Measurements from ENCODE around the gene PVALEF. TPM values are rescaled to one million over a fixed set of nuclear protein-coding genes. Genes with fewer than 3 reads are reported as not detected.

PVALEF gene
- total RNA-seq, result not detected

DNA sequence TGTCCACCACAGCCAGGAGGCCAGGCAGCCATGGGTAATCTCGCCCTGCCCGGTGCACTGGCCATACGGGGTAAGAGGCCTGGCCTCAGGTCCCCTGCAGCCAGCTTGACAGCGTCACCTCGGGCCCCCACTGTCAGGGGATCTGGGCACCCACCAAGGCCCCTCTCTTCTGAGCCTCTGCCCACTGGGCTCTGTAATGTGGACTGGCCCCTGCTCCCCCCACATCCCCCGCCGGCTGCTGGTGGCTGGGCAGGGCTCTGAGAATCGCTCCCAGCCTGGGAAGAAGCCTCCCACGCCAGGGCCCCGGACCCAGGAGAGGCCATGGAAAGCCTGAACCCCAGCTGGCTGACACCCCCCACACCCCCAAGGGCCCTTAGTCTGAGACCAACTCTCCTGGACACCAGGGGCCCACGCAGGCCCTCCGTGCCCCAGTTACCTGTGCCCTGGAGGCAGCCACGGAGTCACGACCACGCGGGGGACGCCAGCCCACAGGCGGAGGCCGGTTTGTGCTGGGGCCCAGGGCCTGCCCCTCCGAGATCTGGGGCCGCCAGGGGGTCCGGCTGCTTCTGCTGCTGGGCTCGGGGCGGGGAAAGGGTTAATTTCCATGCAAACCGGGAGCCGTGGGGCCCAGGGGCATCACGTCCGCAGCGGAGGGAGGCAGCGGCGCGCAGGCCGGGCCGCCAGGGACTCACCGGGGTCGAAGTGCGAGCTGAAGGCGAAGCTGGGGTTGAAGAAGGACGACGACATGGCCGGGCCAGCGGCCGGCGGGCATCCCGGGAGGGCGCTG is at the start of gene PVALEF:
Gene PVALEF, plus strand, starts transcription at position 262 of the 787 bp plus-strand sequence. CDS start 15,720 bp downstream, outside the sequence.
- Mint-ChIP-seq H3K36me3 (no peaks in the 10 kb centered on the region), H3K9me3 (no peaks in the 10 kb centered on the region), H3K27ac (no peak within 1 kb of the TSS), H3K4me3 (no peak within 1 kb of the TSS), H3K4me1 (no peaks in the 10 kb centered on the region), H3K27me3 (peaks cover 18% of the 10 kb centered on the region)
- peak; percentile 33 for DNase-seq
- no peak for ATAC-seq (ENCODE audit: low read depth)
- POLR2A ChIA-PET, result no interaction called here

DNA sequence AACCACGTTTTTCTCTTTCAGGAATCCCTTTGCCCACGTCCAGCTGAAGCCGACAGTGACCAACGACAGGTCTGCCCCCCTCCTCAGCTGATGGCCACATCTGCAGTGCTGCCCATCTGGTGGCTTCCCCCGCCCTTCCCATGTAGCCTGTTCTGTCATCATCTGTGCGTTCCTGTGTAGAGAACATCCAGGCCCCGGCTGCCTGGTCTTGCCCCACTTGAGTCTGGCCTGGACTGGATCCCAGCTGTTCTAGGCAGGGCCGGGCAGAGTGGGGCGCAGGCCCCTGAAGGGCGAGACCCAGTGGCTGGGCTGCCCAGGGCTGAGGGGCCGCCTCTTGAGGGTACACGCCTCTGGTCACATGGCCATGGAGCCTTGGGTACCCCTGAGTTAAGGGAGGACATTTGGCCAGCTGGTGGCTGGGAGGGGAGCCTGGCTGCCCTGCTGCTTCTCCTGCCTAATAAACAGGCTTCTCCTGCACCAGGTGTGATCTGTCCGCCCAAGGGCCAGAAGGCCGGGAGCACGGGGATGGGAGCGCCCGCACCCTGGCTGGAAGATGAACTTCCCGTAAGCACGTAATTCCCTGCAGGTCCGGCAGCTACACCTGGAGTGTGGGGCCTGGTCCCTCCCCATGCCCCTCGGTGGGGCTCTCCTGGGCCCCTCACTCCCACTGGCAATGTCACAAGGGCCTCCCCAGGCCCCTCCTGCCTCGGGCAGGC is 49.4 kb upstream of the PVALEF start:
- Mint-ChIP-seq H3K27ac (no peak overlapping the region), H3K4me1 (no peaks in the 10 kb centered on the region), H3K4me3 (no peak overlapping the region), H3K36me3 (no peaks in the 10 kb centered on the region), H3K27me3 (no peaks in the 10 kb centered on the region), H3K9me3 (no peaks in the 10 kb centered on the region)
- DNase-seq, result no peak
- ATAC-seq (ENCODE audit: low read depth), result no peak
- POLR2A ChIA-PET, result interaction anchor here (1.0 kb wide), 1 partner anchor 119 kb away, joined by 3 read pairs; no protein-coding TSS in a partner anchor

DNA sequence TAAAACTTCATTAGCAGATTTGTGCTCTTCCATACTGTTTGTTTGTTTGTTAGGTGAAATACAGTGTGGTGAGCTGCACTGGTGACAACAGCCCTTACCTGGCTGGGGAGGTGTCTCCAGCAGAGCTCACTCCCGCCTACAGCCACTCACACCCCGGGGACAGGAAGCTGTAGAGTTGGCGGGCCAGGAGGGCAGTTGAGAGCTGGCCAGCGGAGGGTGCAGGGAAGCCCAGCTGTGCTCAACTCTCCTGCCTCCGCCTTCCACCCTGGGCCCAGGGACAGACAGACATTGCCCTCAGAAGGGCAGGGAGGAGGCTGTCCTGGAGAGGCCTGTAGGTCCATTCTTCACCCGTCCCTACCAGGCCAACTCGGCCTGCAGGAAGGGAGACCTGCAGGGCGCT is 48.6 kb upstream of the PVALEF start:
- POLR2A ChIA-PET, result interaction anchor here (1.0 kb wide), 1 partner anchor 118 kb away, joined by 3 read pairs; no protein-coding TSS in a partner anchor
- H3K9me3 Mint-ChIP-seq, result no peaks in the 10 kb centered on the region
- no peaks in the 10 kb centered on the region for H3K36me3 Mint-ChIP-seq
- H3K27ac Mint-ChIP-seq, result no peak overlapping the region
- DNase-seq (no peak), ATAC-seq (ENCODE audit: low read depth) (no peak)
- no peak overlapping the region for H3K4me3 Mint-ChIP-seq
- no peaks in the 10 kb centered on the region for H3K27me3 Mint-ChIP-seq
- H3K4me1 Mint-ChIP-seq, result no peaks in the 10 kb centered on the region

DNA sequence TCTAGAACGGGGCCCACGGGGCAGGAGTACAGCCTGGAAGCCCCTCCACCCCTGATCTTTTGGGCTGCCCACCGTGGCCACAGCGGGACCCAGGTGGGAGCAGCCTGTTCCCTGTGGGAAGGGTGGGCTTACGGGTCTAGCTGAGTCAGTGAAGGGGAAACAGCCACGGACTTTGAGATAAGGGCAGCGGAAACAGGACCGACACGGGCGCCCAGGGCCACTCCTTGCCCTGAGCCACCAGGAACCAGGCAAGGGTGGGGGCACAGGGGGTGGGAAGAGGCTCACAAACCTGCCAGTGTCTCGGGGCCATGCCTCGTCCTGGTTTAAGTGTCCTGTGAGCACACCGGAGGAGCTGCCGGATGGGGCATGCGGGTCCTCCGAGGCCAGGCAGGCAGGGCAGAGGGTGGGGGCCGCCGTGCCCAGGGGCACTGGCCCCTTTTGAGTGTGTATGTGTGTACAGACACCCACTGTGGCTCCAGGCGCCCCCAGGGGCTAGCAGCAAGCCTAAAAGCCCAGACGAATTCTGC is 47.6 kb upstream of the PVALEF start:
- POLR2A ChIA-PET, result no interaction called here
- no peak overlapping the region for H3K27ac Mint-ChIP-seq
- DNase-seq (no peak), ATAC-seq (ENCODE audit: low read depth) (no peak)
- H3K4me1 Mint-ChIP-seq, result no peaks in the 10 kb centered on the region
- H3K36me3 Mint-ChIP-seq, result no peaks in the 10 kb centered on the region
- no peaks in the 10 kb centered on the region for H3K27me3 Mint-ChIP-seq
- no peak overlapping the region for H3K4me3 Mint-ChIP-seq
- no peaks in the 10 kb centered on the region for H3K9me3 Mint-ChIP-seq

DNA sequence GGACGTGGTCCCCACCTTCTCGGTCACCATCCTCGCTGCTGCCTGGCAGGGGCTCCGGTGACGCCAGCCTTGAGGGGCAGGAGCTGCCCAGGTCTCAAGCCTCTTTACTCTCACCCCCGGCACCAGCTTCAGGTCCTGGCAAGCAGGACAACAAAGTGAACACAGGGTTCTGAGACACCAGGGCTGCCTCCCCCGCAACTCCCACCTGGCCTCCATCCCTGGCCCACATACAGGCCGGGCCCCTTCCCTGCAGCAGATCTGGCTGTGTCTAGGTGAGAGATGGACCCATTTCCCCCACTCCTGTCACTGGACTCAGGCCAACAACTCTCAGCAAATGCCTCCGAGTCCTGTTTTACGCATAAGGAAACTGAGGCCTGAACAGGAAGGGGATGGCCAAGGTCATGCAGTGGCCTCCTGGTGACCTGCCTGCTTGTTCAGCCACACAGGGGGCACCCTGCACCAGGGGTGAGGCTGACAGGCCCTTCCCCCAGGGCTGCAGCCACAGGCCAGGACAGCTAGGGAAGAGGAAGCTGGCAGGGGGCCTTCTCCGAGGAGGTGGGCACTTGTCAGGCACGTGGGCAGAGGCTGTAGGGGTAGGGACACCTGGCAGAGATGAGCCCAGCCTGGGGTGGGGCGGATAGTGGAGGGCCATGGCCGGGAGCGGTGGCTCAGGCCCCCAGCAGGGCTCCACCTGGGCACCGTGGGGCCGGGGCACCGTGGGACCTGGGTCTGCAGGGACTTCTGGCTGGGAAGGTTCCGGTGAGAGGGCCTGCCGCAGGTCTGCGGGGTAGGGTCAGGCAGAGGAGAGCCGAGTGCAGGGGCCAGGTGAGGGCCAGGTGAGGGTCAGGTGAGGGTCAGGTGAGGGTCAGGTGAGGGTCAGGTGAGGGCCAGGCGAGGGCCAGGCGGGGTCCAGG is 46.7 kb upstream of the PVALEF start:
- H3K4me3 Mint-ChIP-seq, result no peak overlapping the region
- no peaks in the 10 kb centered on the region for H3K9me3 Mint-ChIP-seq
- H3K36me3 Mint-ChIP-seq, result no peaks in the 10 kb centered on the region
- DNase-seq (no peak), ATAC-seq (ENCODE audit: low read depth) (no peak)
- H3K27ac Mint-ChIP-seq, result peak overlapping the region; percentile 34
- POLR2A ChIA-PET, result no interaction called here
- H3K4me1 Mint-ChIP-seq, result no peaks in the 10 kb centered on the region
- no peaks in the 10 kb centered on the region for H3K27me3 Mint-ChIP-seq

DNA sequence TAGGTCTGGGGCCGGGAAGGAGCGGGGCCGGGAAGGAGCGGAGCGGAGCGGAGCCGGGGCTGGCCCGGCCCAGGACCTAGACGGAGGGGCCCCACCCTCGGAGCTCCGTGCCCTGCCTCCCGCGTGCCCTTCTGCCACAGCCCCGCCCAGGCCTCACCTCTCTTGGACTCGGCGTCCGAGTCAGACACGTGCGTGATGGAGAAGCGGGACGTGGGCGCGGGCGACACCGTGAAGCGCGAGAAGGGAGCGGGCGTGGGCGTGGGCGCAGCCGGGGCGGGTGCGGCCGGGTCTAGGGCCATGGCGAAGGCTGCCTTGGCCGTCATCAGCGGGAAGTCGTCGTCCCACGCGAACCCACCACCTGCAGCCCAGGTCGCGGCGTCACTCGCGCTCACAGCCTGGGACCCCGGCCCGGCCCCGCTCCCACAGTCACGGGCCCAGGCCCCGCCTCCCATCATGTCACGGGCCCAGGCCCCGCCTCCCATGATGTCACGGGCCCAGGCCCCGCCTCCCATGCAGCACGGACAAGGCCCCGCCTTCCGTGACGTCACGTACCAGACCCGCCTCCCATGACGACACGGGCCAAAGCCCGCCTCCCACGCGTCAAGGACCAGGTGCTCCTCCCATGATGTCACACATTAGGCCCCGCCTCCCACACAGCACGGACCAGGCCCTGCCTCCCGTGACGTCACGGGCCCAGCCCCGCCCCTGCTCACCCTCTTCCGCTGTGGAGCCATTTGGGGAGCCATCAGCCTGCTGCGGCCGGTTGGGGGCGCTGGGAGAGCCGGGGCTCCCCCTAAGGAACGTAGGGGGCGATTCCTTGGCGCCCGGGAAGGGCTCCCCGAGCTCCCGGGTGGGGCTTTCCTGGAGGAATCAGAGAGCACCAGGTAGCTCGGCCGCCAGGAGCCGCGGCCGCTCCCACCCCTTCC is 45.8 kb upstream of the PVALEF start:
- peak overlapping the region; percentile 58 for H3K27ac Mint-ChIP-seq
- ATAC-seq (ENCODE audit: low read depth), result peak; percentile 35
- POLR2A ChIA-PET, result interaction anchor here (0.5 kb wide), 1 partner anchor 120 kb away, joined by 3 read pairs; the partner anchor contains the start of genes NDUFAF8 and TEPSIN

DNA sequence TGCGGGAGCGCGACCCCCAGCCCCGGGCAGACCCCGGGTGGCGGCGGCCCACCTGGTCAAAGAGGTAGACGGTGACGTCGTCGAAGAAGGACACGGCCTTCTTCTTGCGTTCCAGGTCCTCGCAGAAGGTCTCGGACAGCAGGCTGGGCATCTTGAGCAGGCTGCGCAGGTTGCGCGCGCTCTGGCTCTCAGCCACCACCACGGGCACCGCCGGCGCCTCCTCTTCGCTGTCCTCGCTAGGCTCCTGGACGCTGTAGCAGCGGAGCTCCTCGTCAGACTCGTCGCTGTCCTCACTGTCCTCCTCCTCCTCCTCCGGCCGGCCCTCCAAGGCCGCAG is 45.2 kb upstream of the PVALEF start:
- ATAC-seq (ENCODE audit: low read depth), result no peak
- POLR2A ChIA-PET, result no interaction called here
- Mint-ChIP-seq H3K9me3 (no peaks in the 10 kb centered on the region), H3K4me3 (no peak overlapping the region), H3K27ac (no peak overlapping the region), H3K27me3 (no peaks in the 10 kb centered on the region), H3K4me1 (no peaks in the 10 kb centered on the region), H3K36me3 (no peaks in the 10 kb centered on the region)
- DNase-seq, result no peak

More for the DNA sequence above, 45.8 kb upstream of the PVALEF start:
- Mint-ChIP-seq H3K4me3 (no peak overlapping the region), H3K9me3 (no peaks in the 10 kb centered on the region), H3K27me3 (no peaks in the 10 kb centered on the region), H3K36me3 (no peaks in the 10 kb centered on the region), H3K4me1 (no peaks in the 10 kb centered on the region)
- peak; percentile 88 for DNase-seq

DNA sequence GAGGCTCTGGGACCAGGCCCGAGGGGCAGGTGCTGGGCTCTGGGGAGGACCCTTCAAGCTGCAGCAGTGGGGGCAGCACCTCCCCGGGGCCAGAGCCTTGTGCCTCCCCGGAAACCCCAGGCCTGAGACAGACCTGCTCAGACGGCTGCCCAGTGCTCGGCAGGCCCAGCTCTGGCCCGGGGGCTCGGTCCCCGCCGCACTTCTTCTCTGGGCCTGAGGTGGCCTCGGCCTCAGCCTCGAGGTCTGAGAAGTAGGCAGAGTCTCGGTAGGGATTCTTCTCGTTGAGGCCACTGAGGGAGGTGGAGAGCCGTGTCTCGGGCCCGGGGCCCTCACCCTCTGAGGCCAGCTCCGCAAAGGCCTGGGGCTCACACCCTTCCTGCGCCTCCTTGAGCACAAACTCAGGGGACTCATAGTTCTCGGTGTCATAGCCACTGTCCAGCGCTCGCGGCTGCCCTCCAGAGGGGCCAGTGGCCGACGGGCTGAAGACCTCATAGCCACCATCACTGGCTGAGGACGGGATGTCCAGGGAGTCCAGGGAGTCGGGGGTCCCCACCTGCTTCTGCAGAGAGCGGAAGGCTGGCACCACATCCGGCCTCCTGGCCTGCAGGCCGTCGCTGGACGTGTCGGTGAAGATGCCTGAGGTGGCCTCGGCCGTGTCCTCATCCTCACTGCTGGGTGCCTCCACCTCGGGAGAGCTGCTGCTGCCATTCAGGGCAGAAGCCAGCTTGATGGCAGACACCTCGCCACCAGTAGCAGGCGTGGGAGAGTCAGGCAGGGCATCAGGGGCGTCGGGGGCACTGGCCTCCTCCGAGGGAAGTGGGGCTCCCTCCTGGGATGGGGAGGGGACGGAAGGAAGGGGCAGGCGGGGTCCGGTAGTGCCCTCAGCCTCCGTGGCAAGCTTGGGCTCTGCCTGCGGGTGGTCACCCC is 44.3 kb upstream of the PVALEF start:
- H3K4me3 Mint-ChIP-seq, result no peak overlapping the region
- H3K27ac Mint-ChIP-seq, result no peak overlapping the region
- H3K36me3 Mint-ChIP-seq, result no peaks in the 10 kb centered on the region
- H3K27me3 Mint-ChIP-seq, result no peaks in the 10 kb centered on the region
- ATAC-seq (ENCODE audit: low read depth), result no peak
- no peaks in the 10 kb centered on the region for H3K4me1 Mint-ChIP-seq
- POLR2A ChIA-PET, result no interaction called here
- H3K9me3 Mint-ChIP-seq, result no peaks in the 10 kb centered on the region
- no peak for DNase-seq

DNA sequence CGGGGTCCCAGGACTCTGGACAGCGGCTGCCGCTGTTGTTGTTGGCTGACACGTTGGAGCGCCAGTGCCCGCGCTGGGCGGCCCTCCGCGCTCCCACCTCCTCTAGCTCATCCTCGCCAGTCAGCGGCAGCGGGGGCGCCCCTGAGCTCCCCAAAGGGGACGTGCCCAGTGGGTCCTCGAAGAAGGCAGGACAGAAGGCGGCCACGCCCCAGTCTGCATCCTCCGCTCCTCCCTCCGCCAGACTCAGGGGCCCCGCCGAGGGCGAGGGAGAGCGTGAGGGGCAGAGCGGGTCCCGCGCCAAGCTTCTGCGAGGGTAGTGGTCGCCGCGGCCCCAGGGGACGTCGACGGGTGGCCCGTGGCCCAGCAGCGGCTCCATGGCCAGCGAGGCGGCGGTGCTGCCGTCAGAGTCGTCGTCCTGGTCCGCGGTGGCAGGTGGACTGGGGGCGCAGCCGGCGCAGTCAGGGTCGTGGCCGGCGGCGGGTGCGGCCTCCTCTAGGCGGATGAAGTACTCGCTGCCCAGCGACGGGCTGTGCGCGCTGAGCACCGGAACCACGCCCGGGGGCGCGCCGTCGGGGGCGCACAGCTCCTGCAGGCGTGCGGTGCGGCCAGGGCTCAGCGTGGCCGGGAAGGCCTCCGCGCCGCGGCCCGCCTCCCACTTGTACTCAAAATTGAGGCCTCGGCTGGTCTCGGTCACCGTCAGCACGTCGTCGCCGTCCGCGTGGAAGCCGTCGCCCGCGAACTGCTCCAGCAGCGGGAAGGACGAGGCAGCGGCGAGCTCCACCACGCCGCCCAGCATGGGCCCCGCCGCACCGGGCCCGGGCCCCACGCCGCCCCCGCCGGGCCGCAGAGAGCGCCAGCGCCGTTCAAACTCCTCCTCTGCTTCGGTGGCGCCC is 43.2 kb upstream of the PVALEF start:
- ATAC-seq (ENCODE audit: low read depth) (no peak), DNase-seq (no peak)
- no peaks in the 10 kb centered on the region for H3K27me3 Mint-ChIP-seq
- POLR2A ChIA-PET, result no interaction called here
- H3K9me3 Mint-ChIP-seq, result no peaks in the 10 kb centered on the region
- no peaks in the 10 kb centered on the region for H3K36me3 Mint-ChIP-seq
- H3K4me3 Mint-ChIP-seq, result no peak overlapping the region
- H3K4me1 Mint-ChIP-seq, result no peaks in the 10 kb centered on the region
- H3K27ac Mint-ChIP-seq, result no peak overlapping the region

DNA sequence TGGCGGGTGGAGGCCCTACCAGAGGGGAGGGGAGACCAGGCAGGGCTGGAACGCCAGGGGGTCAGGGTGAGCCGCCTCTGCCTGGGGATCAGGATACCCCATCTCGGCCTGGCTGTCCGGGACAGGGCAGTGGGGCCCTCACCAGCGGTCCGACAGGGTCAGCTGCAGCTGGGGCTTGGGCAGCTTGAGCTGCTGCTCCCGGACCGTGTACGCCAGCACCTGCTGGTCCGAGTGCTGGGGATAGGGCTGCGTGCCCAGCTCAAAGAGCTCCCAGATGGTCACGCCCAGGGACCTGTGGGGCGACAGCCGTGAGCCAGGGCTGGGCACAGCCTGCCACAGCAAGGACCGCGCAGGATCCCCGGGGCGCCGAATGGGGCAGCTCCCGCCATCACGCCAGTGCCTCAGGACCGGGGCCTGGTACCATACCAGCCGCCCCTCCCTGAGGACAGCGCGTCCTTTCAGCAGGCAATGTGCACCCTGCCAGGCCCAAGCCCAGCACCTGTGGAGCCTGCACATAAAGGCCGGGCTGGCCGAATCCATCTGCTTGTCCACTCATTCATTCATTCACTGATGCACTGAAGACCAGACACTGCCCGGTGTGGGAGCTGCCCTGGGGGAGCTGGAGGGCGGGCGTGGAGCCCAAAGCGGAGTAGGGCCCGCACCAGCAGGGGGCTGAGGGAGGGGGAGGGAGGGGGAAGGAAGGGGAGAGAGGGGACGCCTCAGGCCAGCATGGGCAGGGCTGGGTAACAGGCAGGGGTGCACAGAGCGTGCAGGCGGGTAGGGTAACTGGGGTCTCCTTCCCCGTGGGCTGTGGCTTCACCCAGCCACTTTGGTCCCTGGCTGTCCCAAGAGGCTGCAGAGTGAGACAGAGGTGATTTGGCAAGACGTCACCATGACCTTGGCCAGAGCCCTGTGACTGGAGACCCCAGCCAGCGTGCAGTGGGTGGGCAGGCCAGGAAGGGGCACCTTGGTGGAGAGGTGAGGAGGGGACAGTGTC is 42.0 kb upstream of the PVALEF start:
- Mint-ChIP-seq H3K36me3 (no peaks in the 10 kb centered on the region), H3K27ac (no peak overlapping the region), H3K4me1 (no peaks in the 10 kb centered on the region), H3K4me3 (no peak overlapping the region), H3K9me3 (no peaks in the 10 kb centered on the region), H3K27me3 (no peaks in the 10 kb centered on the region)
- POLR2A ChIA-PET, result no interaction called here
- DNase-seq (no peak), ATAC-seq (ENCODE audit: low read depth) (no peak)

Measured in activated naive CD8-positive, alpha-beta T cell treated with anti-CD3 and anti-CD28 coated beads, Interleukin-2, amount 10 ng/mL, durations not matched to agents 7 days and 5 days (primary cell).